Spleen (tissue), 7 donors: Measurements from ENCODE around the gene SAE1.

ENCODE experiments used
- CTCF ChIP-seq, 11 experiments: fragments of 200-600 bp in 7 of 11; fragments of 450-650 bp in 4 of 11; sonication (generic) in 4 of 11; IDR thresholded peaks in 8 of 11; conservative IDR thresholded peaks in 3 of 11; 1 replicate in 7 of 11; 2 replicates in 4 of 11; pipeline versions ENCODE4 v1.4.0 to v1.8.0; 2016 to 2021; ENCODE audit warnings: antibody characterized with exemption in 11 of 11, inconsistent platforms in 4 of 11, mild to moderate bottlenecking in 1 of 11
- POLR2A ChIP-seq, 3 donors: fragments of 450-650 bp; IDR thresholded peaks; one replicate each; pipeline ENCODE4 v1.5.1; 2017; ENCODE audit warnings: antibody characterized with exemption in 3 of 3, mild to moderate bottlenecking in 1 of 3
- POLR2AphosphoS5 ChIP-seq, 3 donors: sonication (generic); formaldehyde crosslinking; IDR thresholded peaks; one replicate each; pipeline ENCODE4 v1.5.1; 2017; ENCODE audit warnings: antibody characterized with exemption in 3 of 3
- donor health status: DM: no; HTN: no; CAD: no; lungs with moderate emphysema.
- donor health status: DM: no; HTN: no; CAD: no.
- donor health status: DM: no; HTN: no; CAD: no.

GRCh38 chr19:47120470-47121067 is 10.1 kb upstream of the SAE1 start:
- TF ChIP-seq CTCF (IDR thresholded peaks at IDR 0.05 in 8 of 11, conservative IDR thresholded peaks at IDR 0.05 in 3 of 11) = no peak
- no peak for TF ChIP-seq POLR2AphosphoS5 (IDR thresholded peaks at IDR 0.05)
- TF ChIP-seq POLR2A (IDR thresholded peaks at IDR 0.05) = no peak
